ENCODE measurements around the gene ZNF48.

Gene ZNF48

DNA sequence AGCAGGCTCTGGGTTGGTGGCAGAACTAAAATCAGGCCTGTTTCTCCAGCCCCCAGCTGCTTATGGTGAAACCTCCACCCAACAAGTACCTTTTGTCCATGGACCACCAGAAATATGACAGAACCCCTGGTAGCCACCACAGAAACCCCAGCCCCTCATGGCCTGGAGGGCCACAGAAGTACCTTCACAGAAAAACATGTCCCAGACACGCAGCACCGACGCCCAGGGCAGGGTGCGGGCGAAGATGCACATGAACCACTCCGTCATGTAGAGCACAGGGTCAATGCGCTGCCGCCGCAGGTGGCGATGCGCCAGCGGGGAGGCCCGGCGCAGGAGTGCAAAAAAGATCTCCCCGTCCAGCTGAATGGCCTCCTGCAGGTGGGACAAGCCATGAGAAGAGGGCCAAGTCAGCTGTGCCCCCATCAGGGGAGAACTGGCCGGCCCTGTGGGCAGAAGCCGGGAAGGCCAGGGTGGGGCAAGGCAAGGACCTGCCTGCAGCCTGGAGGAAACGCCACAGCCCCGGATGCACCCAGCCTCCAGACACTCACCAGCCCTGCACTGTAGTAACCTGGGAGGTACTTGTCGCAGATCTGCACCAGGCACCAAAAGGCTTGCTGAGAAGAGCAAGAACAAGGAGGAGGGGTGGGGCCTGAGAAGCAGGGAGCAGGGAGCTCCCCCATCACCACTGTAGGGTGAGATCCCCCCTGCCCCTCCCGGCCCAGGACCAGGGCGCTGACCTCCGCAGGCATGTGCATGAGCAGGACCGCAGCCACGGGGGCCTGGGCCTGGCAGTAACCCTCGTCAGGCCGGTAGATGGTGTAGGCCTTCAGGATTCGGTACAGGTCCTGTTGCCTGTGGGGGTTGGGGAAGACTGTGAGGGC lies 36.0 kb upstream of the ZNF48 start:
- no peak for DNase-seq (ENCODE audit: low spot score)

DNA sequence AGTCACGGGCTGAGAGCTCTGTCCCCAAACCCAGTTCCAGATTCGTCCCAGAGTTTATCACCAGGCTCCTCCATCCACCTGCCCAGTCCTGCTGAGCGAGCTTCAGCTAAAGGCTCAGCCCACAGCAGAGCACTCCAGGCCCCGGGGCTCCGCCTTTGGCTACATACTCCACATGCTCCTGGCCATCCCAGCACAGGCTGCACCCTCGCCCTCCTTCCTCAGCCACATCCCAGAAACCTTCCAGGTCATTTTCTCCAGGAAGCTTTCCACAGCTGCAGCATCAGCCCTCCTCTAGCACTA lies 35.4 kb upstream of the ZNF48 start:
- no peak for DNase-seq (ENCODE audit: low spot score)

DNA sequence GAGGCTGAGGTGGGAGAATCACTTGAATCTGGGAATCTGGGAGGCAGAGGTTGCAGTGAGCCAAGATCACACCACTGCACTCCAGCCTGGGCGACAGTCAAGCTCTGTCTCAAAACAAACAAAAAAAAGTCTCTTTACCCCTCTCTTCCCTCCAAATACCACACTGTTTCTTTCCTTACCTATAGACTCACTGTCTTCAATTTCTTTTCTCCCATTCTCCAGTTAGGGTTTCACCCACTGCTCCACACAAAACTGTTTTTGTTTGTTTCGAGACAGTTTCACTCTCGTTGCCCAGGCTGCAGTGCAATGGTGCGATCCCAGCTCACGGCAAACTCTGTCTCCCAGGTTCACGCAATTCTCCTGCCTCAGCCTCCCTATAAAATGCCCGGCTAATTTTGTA lies 34.0 kb upstream of the ZNF48 start:
- no peak for DNase-seq (ENCODE audit: low spot score)

DNA sequence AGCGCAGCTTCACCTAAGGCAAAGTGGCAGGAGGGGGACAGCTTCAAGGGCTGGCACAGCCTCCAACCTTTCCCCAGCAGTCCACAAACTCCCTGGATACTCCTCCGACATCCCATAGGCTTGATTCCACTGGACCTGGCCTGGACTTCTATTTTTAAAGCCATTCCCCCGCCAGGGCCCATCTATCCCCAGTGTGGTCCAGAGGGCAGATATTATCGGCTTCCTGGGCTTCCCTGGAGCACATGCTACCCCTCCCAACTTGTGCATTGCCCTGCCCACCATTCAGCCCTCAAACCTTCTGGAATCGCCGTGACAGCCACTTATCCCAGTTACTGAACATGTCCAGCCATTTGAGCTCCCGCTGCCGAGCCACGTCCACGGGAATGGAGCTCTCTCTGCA lies 30.0 kb upstream of the ZNF48 start:
- no peak for DNase-seq (ENCODE audit: low spot score)

GRCh38 chr16:30366511-30366910 lies 28.7 kb upstream of the ZNF48 start:
- no peak for DNase-seq (ENCODE audit: low spot score)

DNA sequence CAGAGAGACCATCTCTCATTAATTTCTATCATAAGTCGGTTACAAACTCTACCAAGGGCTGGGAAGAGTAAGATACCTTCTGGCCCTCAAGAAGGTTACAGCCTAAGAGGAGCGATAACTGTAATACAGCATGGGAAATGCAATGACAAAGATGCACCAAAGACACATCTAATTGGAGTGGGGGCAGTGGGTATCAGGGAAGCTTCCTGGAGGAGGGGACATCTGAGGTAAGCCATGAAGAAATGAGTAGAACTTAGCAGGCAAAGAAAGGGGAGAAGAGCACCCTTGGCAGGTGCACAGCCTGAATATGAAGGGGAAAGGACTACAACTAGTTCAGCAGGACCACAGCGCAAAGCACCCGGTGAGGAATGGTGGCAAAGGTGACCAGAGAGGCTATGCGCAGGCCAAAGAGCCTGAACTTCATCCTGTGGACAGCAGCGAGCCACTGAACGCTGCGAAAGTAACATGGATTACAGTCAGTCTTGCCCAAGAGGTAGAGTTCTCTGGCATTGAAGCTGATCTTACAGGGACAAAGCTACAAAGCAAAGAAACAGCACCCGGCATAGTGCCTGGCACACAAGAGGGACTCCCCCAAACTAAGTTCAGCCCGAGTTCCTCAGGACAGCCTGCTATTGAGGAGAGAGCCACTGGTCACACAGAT lies 27.7 kb upstream of the ZNF48 start:
- DNase-seq (ENCODE audit: low spot score): no peak

GRCh38 chr16:30368122-30368791 lies 27.0 kb upstream of the ZNF48 start:
- DNase-seq (ENCODE audit: low spot score): no peak

DNA sequence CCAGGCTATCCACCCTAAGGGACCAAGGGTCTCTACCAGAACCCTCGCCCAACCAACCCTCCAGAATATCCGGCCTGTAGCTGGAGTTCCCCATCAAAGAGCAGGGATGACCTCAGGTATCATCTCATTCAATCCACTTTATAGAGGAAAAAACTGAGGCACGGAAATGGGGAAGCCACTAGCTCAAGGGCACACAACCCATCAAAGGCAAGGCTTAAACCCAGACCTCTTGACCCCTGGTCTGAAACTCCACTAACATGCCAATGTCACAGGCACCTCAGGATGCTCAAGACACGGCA lies 26.5 kb upstream of the ZNF48 start:
- no peak for DNase-seq (ENCODE audit: low spot score)

DNA sequence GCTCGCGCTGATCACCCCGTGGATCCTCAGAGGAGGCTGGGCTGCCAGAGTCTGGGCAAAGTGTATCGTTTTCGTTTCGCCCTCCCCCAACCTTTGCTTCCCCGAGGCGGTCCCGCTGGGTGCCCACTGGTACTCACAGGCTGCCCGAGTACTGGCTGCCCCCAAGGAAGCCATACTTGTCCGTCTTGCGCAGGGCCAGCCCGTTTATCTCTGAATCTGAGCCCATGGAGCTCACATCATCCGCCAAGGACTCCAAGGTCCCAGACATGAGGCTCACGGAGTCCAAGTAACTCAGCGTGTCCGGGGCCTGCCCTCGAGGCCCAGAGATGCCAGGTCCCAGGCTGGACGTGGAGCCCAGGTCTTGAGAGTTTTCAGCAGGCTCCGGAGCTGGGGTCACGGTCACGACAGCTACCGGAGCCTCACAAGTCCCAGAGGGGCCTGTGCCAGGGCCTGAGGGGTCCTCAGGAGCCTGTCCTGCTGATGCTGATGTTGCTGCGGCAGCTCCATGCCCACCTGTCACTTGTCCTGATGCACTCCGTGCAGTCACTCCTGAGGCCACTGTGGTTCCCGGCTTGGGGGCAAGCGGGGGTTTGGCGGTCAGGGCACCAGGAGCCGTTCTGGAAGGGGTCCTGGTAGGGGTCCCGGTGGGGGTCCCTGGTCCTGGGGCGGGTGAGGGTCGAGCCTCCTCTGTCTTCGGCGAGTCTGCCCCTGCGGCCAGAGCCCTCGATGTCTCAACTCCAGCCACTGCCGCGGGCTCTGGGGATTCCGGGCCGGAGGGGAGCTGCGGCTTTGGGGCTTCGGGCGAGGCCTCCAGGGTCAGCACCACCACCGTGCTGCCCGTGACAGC lies 25.9 kb upstream of the ZNF48 start:
- DNase-seq (ENCODE audit: low spot score): no peak

GRCh38 chr16:30369938-30370455 lies 25.2 kb upstream of the ZNF48 start:
- DNase-seq (ENCODE audit: low spot score): no peak

- peak; percentile 100 for DNase-seq (ENCODE audit: low spot score)
Observed at GRCh38 chr16:30370456-30371247, 24.6 kb upstream of the ZNF48 start, which contains the start of gene TBC1D10B. Gene TBC1D10B, minus strand, starts transcription at chr16:30370494. Its CDS starts 311 bp downstream, at chr16:30370183.

DNA sequence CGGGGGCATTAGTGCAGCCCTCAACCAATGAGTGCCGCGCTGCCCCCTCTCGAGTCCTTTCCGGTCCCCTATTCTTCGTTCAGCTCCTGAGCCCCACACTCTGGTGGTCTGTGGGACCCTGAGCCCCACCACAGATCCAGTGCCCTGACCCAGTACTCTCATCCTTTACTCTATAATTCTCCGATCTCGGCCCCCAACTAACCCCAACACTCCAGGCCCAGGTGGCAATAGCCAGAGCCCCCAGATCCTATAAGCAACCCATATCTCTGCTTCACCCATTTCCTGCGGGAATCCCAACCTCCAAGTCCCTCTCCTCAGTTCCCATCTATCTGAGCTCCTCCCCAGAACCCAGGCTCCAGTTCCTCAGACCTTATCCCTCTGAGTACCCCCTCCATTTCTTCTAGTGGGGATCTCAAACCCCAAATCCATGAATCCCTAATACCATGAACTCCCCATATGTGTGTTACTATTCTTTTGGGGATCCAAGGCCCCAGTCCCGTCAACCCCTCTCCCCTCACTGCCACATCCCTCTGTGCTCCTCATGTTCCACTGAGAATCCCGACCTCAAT lies 23.9 kb upstream of the ZNF48 start:
- DNase-seq (ENCODE audit: low spot score): no peak

DNA sequence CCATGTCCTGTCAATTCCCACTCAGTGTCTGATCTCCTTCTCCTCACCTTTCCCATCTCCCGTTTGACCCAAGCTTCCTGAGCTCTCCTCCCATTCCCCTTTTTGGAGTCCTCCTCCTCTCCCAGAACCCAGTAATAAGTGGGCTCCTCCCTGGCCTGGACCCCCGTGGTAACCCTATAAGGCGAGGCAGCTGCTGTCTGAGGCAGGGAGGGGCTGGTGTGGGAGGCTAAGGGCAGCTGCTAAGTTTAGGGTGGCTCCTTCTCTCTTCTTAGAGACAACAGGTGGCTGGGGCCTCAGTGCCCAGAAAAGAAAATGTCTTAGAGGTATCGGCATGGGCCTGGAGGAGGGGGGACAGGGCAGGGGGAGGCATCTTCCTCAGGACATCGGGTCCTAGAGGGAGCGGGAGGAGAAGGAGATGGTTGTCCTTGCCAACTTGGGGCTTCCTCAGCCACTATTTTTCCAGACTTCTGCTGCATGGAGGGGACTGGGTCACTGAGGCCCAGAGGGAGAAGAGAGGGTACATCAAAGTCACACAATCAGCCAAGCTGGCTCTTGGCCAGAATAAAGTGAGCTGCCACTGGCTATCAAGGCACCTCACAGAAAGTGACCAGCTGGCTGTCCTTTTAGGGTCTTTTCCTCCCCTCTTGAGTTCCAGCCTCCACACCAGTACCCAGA lies 23.0 kb upstream of the ZNF48 start:
- no peak for DNase-seq (ENCODE audit: low spot score)

GRCh38 chr16:30372725-30373124 lies 22.5 kb upstream of the ZNF48 start:
- DNase-seq (ENCODE audit: low spot score): no peak

DNA sequence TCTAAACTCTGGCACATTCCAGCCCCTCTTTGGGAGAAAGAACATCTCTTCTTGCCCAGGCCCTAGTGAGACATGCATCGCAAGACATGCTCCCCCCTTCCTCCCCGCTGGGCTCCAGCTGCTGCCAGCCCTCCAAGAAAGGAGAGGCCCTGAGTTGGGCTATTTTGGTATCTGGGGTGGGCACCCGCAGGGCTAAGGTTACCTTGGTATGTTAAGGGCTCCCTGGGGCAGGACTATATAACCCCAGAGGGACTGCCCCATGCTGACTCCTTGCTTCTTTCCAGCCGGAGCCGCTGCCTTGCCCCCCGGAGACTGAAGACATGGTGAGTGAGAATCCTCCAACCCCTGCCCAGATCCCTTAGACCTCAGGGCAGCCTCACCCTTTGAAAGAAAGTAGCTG lies 20.7 kb upstream of the ZNF48 start, which contains the start of gene MYL11:
Gene MYL11 (plus strand): TSS at position 265 of the 400 bp plus-strand sequence. CDS start 56 bp downstream, at position 321.
- DNase-seq (ENCODE audit: low spot score): no peak

DNA sequence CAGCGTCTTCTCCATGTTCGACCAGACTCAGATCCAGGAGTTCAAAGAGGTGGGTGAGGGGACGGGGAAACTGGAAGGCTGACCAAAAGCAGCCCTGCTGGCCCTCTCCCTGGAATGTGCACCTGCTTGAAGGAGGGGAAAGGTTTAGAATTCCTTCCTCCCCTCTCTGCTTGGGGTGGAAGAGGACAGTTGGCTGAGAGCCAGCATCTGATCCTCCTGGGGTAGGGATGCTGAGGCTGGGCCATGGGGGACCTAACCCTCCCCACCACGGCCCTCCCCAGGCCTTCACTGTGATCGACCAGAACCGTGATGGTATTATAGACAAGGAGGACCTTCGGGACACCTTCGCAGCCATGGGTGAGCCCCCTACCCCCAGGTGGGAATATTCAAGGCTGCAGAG lies 19.4 kb upstream of the ZNF48 start:
- DNase-seq (ENCODE audit: low spot score): no peak

- no peak for DNase-seq (ENCODE audit: low spot score)
Observed at GRCh38 chr16:30376461-30376902, 18.7 kb upstream of the ZNF48 start.

- no peak for DNase-seq (ENCODE audit: low spot score)
Observed at GRCh38 chr16:30377050-30377811, 18.0 kb upstream of the ZNF48 start.

GRCh38 chr16:30377812-30378235 lies 17.4 kb upstream of the ZNF48 start:
- peak; percentile 89 for DNase-seq (ENCODE audit: low spot score)
